GM21367 (cell line): ENCODE data around the gene PCDHGB1.
A peak's percentile ranks its signal among the peaks of the same experiment; 100 is the strongest.
"Not testable (repeated sequence)": the region's sequence is repeated elsewhere in the genome, so short reads cannot be mapped to it uniquely, and the experiment has no call there.

ENCODE experiments used
- ATAC-seq: cut with Tn5 transposase; IDR thresholded peaks from one replicate; pipeline ENCODE4 v1.9.1; 2021; ENCODE audit not compliant: unreplicated experiment

Gene PCDHGB1

GRCh38 chr5:141382469-141383294, 32.8 kb downstream of the PCDHGB1 start, which contains the start of gene PCDHGA7:
Gene PCDHGA7, plus strand, starts transcription at chr5:141382742. Its CDS starts 158 bp downstream, at chr5:141382900.
- no peak for ATAC-seq

- ATAC-seq: no peak
Observed at GRCh38 chr5:141383345-141383744, 33.4 kb downstream of the PCDHGB1 start.

GRCh38 chr5:141384471-141385267, 34.8 kb downstream of the PCDHGB1 start:
- no peak for ATAC-seq

DNA sequence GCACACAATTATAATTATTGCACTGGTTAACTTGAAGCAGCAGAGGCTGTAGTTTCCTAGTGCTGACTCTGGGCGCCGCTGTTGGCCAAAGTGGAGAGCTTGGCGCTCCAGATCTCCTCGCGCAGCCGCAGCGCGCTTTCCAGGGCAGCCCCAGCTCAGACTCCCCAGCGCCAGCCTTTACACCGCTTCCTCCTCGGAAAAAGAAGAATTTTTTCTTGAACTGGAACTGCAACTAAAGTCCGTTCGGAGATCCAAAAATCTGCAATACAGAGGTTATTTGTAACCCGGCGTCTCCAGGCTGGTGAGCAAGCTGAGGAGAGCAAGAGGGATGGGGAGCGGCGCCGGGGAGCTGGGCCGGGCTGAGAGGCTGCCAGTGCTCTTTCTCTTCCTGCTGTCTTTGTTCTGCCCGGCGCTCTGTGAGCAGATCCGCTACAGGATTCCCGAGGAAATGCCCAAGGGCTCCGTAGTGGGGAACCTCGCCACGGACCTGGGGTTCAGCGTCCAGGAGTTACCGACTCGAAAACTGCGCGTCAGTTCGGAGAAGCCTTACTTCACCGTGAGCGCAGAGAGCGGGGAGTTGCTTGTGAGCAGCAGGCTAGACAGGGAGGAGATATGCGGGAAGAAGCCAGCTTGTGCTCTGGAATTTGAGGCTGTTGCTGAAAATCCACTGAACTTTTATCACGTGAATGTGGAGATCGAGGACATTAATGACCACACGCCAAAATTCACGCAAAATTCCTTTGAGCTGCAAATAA, 37.8 kb downstream of the PCDHGB1 start, which contains the start of gene PCDHGB4:
Gene PCDHGB4, plus strand, starts transcription at position 142 of the 755 bp plus-strand sequence. Its CDS starts 187 bp downstream, at position 329.
- not testable (repeated sequence) for ATAC-seq

- no peak for ATAC-seq
Observed at GRCh38 chr5:141388661-141389060, 38.8 kb downstream of the PCDHGB1 start.

GRCh38 chr5:141389153-141390042, 39.5 kb downstream of the PCDHGB1 start:
- no peak for ATAC-seq

DNA sequence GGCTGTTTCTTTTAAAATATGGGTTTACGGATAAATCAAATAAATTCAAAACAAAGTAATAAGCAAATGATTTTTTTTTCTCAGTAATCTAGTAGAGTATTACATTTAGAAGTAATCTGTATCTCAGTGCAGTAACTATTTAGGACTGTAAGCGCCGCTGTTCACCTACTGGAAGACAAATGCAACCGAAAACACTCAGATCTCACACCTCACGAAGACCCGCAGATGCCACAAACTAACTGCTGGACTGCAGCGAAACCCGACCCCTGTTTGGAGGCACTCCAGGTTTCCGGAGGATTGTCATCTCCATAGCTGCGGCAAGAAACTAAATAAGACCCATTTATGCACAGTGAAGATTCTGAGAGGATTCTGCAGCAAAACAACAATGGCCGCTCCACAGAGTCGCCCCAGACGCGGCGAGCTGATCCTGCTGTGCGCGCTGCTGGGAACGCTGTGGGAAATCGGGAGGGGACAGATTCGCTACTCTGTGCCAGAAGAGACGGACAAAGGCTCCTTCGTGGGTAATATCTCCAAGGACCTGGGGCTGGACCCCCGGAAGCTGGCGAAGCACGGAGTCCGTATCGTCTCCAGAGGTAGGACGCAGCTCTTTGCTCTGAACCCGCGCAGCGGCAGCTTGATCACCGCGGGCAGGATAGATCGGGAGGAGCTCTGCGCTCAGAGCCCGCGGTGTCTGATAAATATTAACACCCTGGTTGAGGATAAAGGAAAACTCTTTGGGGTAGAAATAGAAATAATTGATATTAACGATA, 42.7 kb downstream of the PCDHGB1 start, which contains the start of gene PCDHGA8:
Gene PCDHGA8, plus strand, starts transcription at position 205 of the 770 bp plus-strand sequence. Its CDS starts 181 bp downstream, at position 386.
- no peak for ATAC-seq

DNA sequence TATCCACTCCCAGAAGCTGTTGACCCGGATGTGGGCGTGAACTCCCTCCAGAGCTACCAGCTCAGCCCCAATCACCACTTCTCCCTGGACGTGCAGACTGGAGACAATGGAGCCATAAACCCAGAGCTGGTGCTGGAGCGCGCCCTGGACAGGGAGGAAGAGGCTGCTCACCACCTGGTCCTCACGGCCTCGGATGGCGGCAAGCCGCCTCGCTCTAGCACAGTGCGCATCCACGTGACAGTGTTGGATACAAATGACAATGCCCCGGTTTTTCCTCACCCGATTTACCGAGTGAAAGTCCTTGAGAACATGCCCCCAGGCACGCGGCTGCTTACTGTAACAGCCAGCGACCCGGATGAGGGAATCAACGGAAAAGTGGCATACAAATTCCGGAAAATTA, 43.4 kb downstream of the PCDHGB1 start:
- ATAC-seq: no peak

- not testable (repeated sequence) for ATAC-seq
Observed at GRCh38 chr5:141394401-141395187, 44.7 kb downstream of the PCDHGB1 start.

GRCh38 chr5:141397756-141398551, 48.1 kb downstream of the PCDHGB1 start, which contains the start of gene PCDHGB5:
Gene PCDHGB5, plus strand, starts transcription at chr5:141397947. Its CDS starts 181 bp downstream, at chr5:141398128.
- peak; percentile 47 for ATAC-seq

DNA sequence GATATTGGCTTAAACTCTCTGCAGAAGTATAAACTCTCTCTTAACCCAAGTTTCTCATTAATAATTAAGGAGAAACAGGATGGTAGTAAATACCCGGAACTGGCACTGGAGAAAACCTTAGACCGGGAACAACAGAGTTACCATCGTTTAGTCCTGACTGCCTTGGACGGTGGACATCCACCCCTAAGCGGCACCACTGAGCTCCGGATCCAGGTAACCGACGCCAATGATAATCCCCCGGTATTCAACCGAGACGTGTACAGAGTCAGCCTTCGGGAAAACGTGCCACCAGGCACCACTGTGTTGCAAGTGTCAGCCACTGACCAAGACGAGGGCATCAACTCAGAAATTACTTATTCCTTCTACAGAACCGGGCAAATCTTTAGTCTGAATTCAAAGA, 48.7 kb downstream of the PCDHGB1 start:
- ATAC-seq: no peak

GRCh38 chr5:141399555-141400258, 49.8 kb downstream of the PCDHGB1 start:
- no peak for ATAC-seq
